ENCODE measurements around the gene NLRP10.

GRCh38 chr11:8011371-8011770 lies 46.1 kb upstream of the NLRP10 start:
- TF ChIP-seq REST (IDR thresholded peaks at IDR 0.05; ENCODE audit: insufficient read depth in 1 of 2, low read depth in 2 of 2, low read length in 2 of 2) (no peak), TAF1 (IDR thresholded peaks at IDR 0.05; ENCODE audit: borderline replicate concordance, insufficient read depth, low read length) (no peak), POLR2AphosphoS5 (IDR thresholded peaks at IDR 0.05; ENCODE audit: low read depth, low read length) (no peak)
